Pancreas (tissue), 10 donors: Measurements from ENCODE around the gene SYTL1. TPM values are rescaled to one million over a fixed set of nuclear protein-coding genes. Genes with fewer than 3 reads are reported as not detected.

Source experiments
- ATAC-seq, 4 donors: fragments of 200-7000 bp; cut with Tn5 transposase; one replicate each; pipeline versions ENCODE4 v1.8.0 to v1.9.1; 2020; ENCODE audit warnings: mild to moderate bottlenecking in 4 of 4, moderate library complexity in 4 of 4
- DNase-seq, 6 donors: peaks; one replicate each; pipeline ENCODE4 v3.0.0-alpha.2; 2020
- FAIRE-seq: peaks from 2 replicates; lab custom pipeline; 2012; peaks lifted over from hg19 to GRCh38; lab: Jason Lieb, UNC
- H3K27ac ChIP-seq, 4 donors: fragments of 200-600 bp; sonication (generic); 1 replicate in 3 of 4; 2 replicates in 1 of 4; pipeline versions ENCODE4 v1.5.0 to v1.8.0; 2020
- H3K27me3 ChIP-seq, 4 donors: fragments of 200-600 bp; one replicate each; pipeline ENCODE4 v1.8.0; 2021
- H3K36me3 ChIP-seq, 3 donors: fragments of 200-600 bp; sonication (generic) in 1 of 3; one replicate each; pipeline versions ENCODE4 v1.5.0 to v1.8.0; 2020 to 2021
- H3K4me1 ChIP-seq, 3 donors: fragments of 200-600 bp; one replicate each; pipeline ENCODE4 v1.8.0; 2021
- H3K4me3 ChIP-seq, 4 donors: fragments of 200-600 bp; sonication (generic) in 2 of 4; one replicate each; pipeline versions ENCODE4 v1.5.0 to v1.8.0; 2020 to 2021
- H3K9me3 ChIP-seq, 4 donors: fragments of 200-600 bp; one replicate each; pipeline ENCODE4 v1.8.0; 2021
- WGBS, 2 donors: extraction: QIAGEN DNeasy Blood & Tissue Kit; methylation state at CpG; one replicate each; pipeline ENCODE4 v1.1.7; 2013; 5-methylcytosine and 5-hydroxymethylcytosine counted together
- intact Hi-C, 3 donors: fragments of 100-400 bp; cut with DNase I; formaldehyde crosslinking; loops; one replicate each; pipeline versions ENCODE4 v1.11.1 to v1.14.2; 2022
- polyA plus RNA-seq, 2 donors: library from polyadenylated mRNA; stranded (reverse); fragments of 200-250 nt; gene quantifications; one replicate each; pipeline ENCODE4 v1.2.3, GENCODE V29; 2013
- total RNA-seq, 6 donors: library from RNA; stranded (reverse); fragmentation: NEBNext Ultra II Directional in 4 of 6; extraction: Animal tissue kit (Norgen Biotek cat#: 25700) in 4 of 6; gene quantifications; one replicate each; pipeline versions ENCODE4 v1.2.1 to v1.2.4, GENCODE V29; 2021 to 2023
- TF ChIP-seq, protein P1 (sequence below), 4 donors: fragments of 200-600 bp; sonication (generic) in 3 of 4; IDR thresholded peaks; one replicate each; pipeline versions ENCODE4 v1.5.0 to v1.8.0; 2021; ENCODE audit warnings: antibody characterized with exemption in 4 of 4
- donor health status: healthy with polysubstance abuse.
- donor health status: DM: no; HTN: no; CAD: no; lungs with moderate emphysema.
- donor health status: DM: no; HTN: no; CAD: no.
- donor health status: control.
- donor health status: control.
- donor health status: Bipolar disorder and iron deficiency.
- donor health status: DM: yes; HTN: yes; CAD: no.
- donor health status: DM: no; HTN: no; CAD: no.
- donor health status: DM: no; HTN: no; CAD: no.
- donor health status: DM: yes; HTN: yes; CAD: no.

Gene SYTL1
- total and polyA plus RNA-seq, 8 donors = 45.8 to 254 (median 107) TPM

GRCh38 chr1:27330786-27331185, 11.0 kb upstream of the SYTL1 start:
- DNase-seq (no peak), ATAC-seq (no peak), FAIRE-seq (no peak)
- H3K4me3 ChIP-seq = no peak overlapping the region
- H3K27ac ChIP-seq = no peak overlapping the region
- H3K27me3 ChIP-seq = no peaks in the 10 kb centered on the region
- no peaks in the 10 kb centered on the region for H3K4me1 ChIP-seq
- TF ChIP-seq, protein P1, sequence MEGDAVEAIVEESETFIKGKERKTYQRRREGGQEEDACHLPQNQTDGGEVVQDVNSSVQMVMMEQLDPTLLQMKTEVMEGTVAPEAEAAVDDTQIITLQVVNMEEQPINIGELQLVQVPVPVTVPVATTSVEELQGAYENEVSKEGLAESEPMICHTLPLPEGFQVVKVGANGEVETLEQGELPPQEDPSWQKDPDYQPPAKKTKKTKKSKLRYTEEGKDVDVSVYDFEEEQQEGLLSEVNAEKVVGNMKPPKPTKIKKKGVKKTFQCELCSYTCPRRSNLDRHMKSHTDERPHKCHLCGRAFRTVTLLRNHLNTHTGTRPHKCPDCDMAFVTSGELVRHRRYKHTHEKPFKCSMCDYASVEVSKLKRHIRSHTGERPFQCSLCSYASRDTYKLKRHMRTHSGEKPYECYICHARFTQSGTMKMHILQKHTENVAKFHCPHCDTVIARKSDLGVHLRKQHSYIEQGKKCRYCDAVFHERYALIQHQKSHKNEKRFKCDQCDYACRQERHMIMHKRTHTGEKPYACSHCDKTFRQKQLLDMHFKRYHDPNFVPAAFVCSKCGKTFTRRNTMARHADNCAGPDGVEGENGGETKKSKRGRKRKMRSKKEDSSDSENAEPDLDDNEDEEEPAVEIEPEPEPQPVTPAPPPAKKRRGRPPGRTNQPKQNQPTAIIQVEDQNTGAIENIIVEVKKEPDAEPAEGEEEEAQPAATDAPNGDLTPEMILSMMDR (IDR thresholded peaks at IDR 0.05) = no peak
- WGBS, 2 donors = 78 to 82% methylated on average over 8 of the region's 8 CpGs
- no peaks in the 10 kb centered on the region for H3K9me3 ChIP-seq
- intact Hi-C loops = loop anchor here in 1 of 3 donors (10.0 kb wide), 1 partner anchor 54 kb away; the partner anchor contains the start of gene CD164L2
- H3K36me3 ChIP-seq = peaks cover 0 to 22% (median 7%) of the 10 kb centered on the region in 3 donors

- Histone ChIP-seq H3K4me1 (no peaks in the 10 kb centered on the region), H3K4me3 (no peak overlapping the region), H3K27ac (no peak overlapping the region), H3K36me3 (peaks cover 0 to 19% (median 7%) of the 10 kb centered on the region in 3 donors), H3K27me3 (no peaks in the 10 kb centered on the region), H3K9me3 (no peaks in the 10 kb centered on the region)
- FAIRE-seq (no peak), ATAC-seq (no peak), DNase-seq (no peak)
- intact Hi-C loops = loop anchor here in 1 of 3 donors (10.0 kb wide), 1 partner anchor 53 kb away; the partner anchor contains the start of gene CD164L2
- WGBS, 2 donors = 91 to 97% methylated on average over 3 of the region's 3 CpGs
- TF ChIP-seq, protein P1 (IDR thresholded peaks at IDR 0.05) = no peak
Observed at GRCh38 chr1:27331426-27331825, 10.4 kb upstream of the SYTL1 start.

DNA sequence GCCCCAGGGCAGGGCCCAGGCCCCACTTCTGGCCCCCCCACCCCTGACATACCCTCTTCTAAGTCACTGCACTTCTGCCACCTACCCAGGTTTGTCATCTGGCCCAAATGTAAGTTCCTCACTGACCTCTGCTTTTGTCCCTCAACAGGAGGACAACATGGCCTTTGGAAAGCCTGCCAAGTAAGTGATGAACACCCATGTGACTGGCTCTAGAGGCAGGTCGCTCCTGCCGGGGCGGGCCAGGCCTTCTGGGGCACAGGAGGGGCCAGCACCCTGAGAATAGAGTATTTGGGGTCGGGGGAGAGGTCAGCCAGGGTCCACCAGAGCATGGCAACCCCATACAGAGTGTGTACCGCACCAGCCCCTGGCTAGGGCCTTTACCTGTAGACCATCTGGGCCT, 9.9 kb upstream of the SYTL1 start:
- no peak overlapping the region for H3K4me3 ChIP-seq
- intact Hi-C loops = loop anchor here in 1 of 3 donors (10.0 kb wide), 1 partner anchor 53 kb away; the partner anchor contains the start of gene CD164L2
- peaks cover 0 to 19% (median 7%) of the 10 kb centered on the region in 3 donors for H3K36me3 ChIP-seq
- FAIRE-seq (no peak), DNase-seq (no peak), ATAC-seq (no peak)
- TF ChIP-seq, protein P1 (IDR thresholded peaks at IDR 0.05) = no peak
- no peaks in the 10 kb centered on the region for H3K4me1 ChIP-seq
- H3K27ac ChIP-seq = no peak overlapping the region
- no peaks in the 10 kb centered on the region for H3K27me3 ChIP-seq
- no peaks in the 10 kb centered on the region for H3K9me3 ChIP-seq
- 85 to 89% methylated on average over 5 of the region's 5 CpGs for WGBS, 2 donors

GRCh38 chr1:27332536-27333281, 9.1 kb upstream of the SYTL1 start:
- Histone ChIP-seq H3K9me3 (no peaks in the 10 kb centered on the region), H3K27ac (no peak overlapping the region), H3K36me3 (peaks cover 0 to 19% (median 7%) of the 10 kb centered on the region in 3 donors), H3K27me3 (no peaks in the 10 kb centered on the region), H3K4me3 (no peak overlapping the region), H3K4me1 (no peaks in the 10 kb centered on the region)
- intact Hi-C loops = loop anchor here in 1 of 3 donors (10.0 kb wide), 1 partner anchor 52 kb away; the partner anchor contains the start of gene CD164L2
- FAIRE-seq (no peak), DNase-seq (peak in 2 of 6 donors; percentile 58 to 73), ATAC-seq (peak; percentile 72 to 90 (median 78))
- TF ChIP-seq, protein P1 (IDR thresholded peaks at IDR 0.05) = peak; percentile 70 to 86 (median 80)
- 58 to 60% methylated on average over 11 of the region's 11 CpGs for WGBS, 2 donors
